GM23248 (cell line): ENCODE results near the gene TXNL4B. TPM values are rescaled to one million over a fixed set of nuclear protein-coding genes. Genes with fewer than 3 reads are reported as not detected.

ENCODE experiments used
- DNase-seq: peaks from one replicate; pipeline ENCODE4 v3.0.0-alpha.2; 2015
- H2AFZ ChIP-seq: fragments of 200-600 bp; sonication (generic); 2 replicates; pipeline ENCODE4 v1.6.1; 2016; ENCODE audit warnings: antibody characterized with exemption
- H3F3A ChIP-seq: fragments of 200-600 bp; sonication (generic); 2 replicates; pipeline ENCODE4 v1.6.1; 2016; ENCODE audit warnings: mild to moderate bottlenecking, antibody characterized with exemption, mixed run types; ENCODE audit not compliant: insufficient read depth
- H3K27ac ChIP-seq: fragments of 200-600 bp; sonication (generic); 2 replicates; pipeline ENCODE4 v1.5.1; 2016; ENCODE audit warnings: mild to moderate bottlenecking
- H3K27me3 ChIP-seq: fragments of 200-600 bp; sonication (generic); replicated peaks from 2 replicates; pipeline ENCODE4 v1.6.1; 2016; ENCODE audit warnings: mild to moderate bottlenecking; ENCODE audit not compliant: insufficient read depth
- H3K36me3 ChIP-seq: fragments of 200-600 bp; sonication (generic); 2 replicates; pipeline ENCODE4 v1.6.1; 2016; ENCODE audit warnings: low read depth, mild to moderate bottlenecking
- H3K4me1 ChIP-seq: fragments of 200-600 bp; sonication (generic); 2 replicates; pipeline ENCODE4 v1.6.1; 2016; ENCODE audit warnings: mild to moderate bottlenecking; ENCODE audit not compliant: insufficient read depth
- H3K4me2 ChIP-seq: fragments of 200-600 bp; sonication (generic); one replicate; pipeline ENCODE4 v1.6.1; 2016; ENCODE audit warnings: mild to moderate bottlenecking; ENCODE audit not compliant: unreplicated experiment
- H3K4me3 ChIP-seq: fragments of 200-600 bp; sonication (generic); 2 replicates; pipeline ENCODE4 v1.5.1; 2016; ENCODE audit warnings: mild to moderate bottlenecking
- H3K79me2 ChIP-seq: fragments of 200-600 bp; sonication (generic); 2 replicates; pipeline ENCODE4 v1.6.1; 2016; ENCODE audit warnings: mild to moderate bottlenecking; ENCODE audit not compliant: insufficient read depth
- H3K9ac ChIP-seq: fragments of 200-600 bp; sonication (generic); 2 replicates; pipeline ENCODE4 v1.6.1; 2016; ENCODE audit warnings: mild to moderate bottlenecking
- H3K9me2 ChIP-seq: fragments of 200-600 bp; sonication (generic); 2 replicates; pipeline ENCODE4 v1.6.1; 2016; ENCODE audit warnings: mixed run types, mild to moderate bottlenecking, moderate library complexity; ENCODE audit not compliant: insufficient read depth
- H3K9me3 ChIP-seq: fragments of 200-600 bp; sonication (generic); one replicate; pipeline ENCODE4 v1.6.1; 2017; ENCODE audit warnings: low read depth
- H4K20me1 ChIP-seq: fragments of 200-600 bp; sonication (generic); 2 replicates; pipeline ENCODE4 v1.6.0; 2016; ENCODE audit not compliant: insufficient read depth
- EZH2 ChIP-seq: fragments of 200-600 bp; sonication (generic); IDR thresholded peaks from 2 replicates; pipeline ENCODE4 v1.6.1; 2018; ENCODE audit warnings: antibody characterized with exemption, mild to moderate bottlenecking; ENCODE audit not compliant: insufficient read depth, poor library complexity, severe bottlenecking
- EZH2phosphoT487 ChIP-seq: fragments of 200-600 bp; sonication (generic); IDR thresholded peaks from 2 replicates; pipeline ENCODE4 v1.6.1; 2018; ENCODE audit warnings: antibody characterized with exemption, moderate library complexity, mild to moderate bottlenecking, low read depth; ENCODE audit not compliant: insufficient read depth
- WGBS, 2 experiments: methylation state at CpG; one replicate each; pipeline ENCODE4 v1.1.6; 2015 to 2017; ENCODE audit warnings: low lambda C conversion rate in 2 of 2, low coverage in 1 of 2; ENCODE audit errors: missing lambda C conversion rate in 2 of 2; 5-methylcytosine and 5-hydroxymethylcytosine counted together
- in situ Hi-C: fragments of 300-500 bp; cut with MboI; formaldehyde crosslinking; loops from 2 replicates; pipeline ENCODE4 v1.15.0; 2020
- polyA plus RNA-seq: library from polyadenylated mRNA; unstranded; fragments of >200 nt; fragmentation: Nextera tagmentation; extraction: Ambion mirVana; gene quantifications from 2 replicates; pipeline ENCODE4 v1.2.1, GENCODE V29; 2016
- total RNA-seq: library from RNA; depleted of rRNA; stranded (reverse); fragments of >200 nt; shearing (Covaris generic); gene quantifications from 2 replicates; pipeline ENCODE4 v1.2.3, GENCODE V29; 2014

TXNL4B gene
- total and polyA plus RNA-seq, 2 experiments from 2014 or later: 6.6 to 9.1 TPM

DNA sequence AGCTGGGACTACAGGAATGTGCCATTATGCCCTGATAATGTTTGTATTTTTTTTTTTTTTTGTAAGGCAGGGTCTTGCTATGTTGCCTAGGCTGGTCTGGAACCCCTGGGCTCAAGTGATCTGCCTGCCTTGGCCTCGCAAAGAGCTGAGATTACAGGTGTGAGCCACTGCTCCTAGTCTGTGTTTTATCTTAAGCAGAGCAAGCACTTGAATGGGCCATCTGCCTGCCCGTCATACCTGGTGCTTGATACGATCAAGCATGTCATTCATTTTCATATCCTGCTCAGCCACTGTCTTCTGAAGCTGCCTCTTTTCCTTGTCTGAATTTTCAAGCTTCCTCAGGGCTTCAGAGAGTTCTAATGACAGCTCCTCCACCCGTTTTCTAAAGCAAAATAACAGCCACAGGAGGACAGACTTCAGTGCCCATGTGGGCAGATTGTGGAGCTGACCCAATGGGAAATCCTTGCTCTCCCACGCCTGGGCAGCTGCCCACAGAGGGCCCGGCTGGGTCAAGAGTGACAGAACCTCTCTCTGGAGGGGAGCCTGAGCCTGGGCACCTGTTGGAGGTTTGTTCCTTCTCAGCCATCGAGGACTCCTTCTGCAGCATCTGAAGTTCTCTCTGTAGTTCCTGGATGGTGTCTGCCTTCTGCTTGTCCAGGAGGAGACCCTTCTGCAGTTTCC, 36.7 kb upstream of the TXNL4B start:
- Histone ChIP-seq H3K27me3 (no peaks in the 10 kb centered on the region), H3K79me2 (no peaks in the 10 kb centered on the region), H3K36me3 (no peaks in the 10 kb centered on the region), H3K27ac (no peak overlapping the region), H3K4me3 (no peak overlapping the region), H4K20me1 (no peaks in the 10 kb centered on the region), H3K9ac (no peak overlapping the region), H3K4me2 (no peak overlapping the region), H3K9me2 (no peaks in the 10 kb centered on the region), H3K4me1 (no peaks in the 10 kb centered on the region), H3K9me3 (no peaks in the 10 kb centered on the region), H2AFZ (no peak overlapping the region), H3F3A (no peaks in the 10 kb centered on the region)
- 67 to 74% methylated on average over 7 of the region's 7 CpGs for WGBS, 2 experiments
- in situ Hi-C loops: loop anchor here (10.0 kb wide), 1 partner anchor 335 kb away; no protein-coding TSS in a partner anchor
- no peak for DNase-seq
- TF ChIP-seq EZH2phosphoT487 (no peak), EZH2 (no peak)

GRCh38 chr16:72128701-72129100, 35.3 kb upstream of the TXNL4B start:
- in situ Hi-C loops: loop anchor here (10.0 kb wide), 1 partner anchor 336 kb away; no protein-coding TSS in a partner anchor
- TF ChIP-seq EZH2phosphoT487 (no peak), EZH2 (no peak)
- 86 to 87% methylated on average over 9 of the region's 9 CpGs for WGBS, 2 experiments

DNA sequence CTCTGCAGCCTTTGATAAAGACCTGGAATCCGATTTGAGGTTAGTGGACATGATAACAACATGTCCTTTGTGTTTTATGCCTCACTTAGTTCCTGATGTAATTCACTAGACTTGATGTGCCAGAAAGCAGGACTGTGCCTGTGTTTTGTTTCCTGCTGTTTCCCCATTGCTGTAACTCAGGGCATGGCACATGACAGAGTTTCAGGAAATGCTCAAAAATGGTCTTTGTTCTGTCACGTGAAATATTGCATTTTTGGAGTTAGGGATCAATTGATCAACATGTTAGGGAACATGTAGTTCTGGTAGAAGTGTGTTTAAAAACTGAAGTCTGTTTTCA, 33.0 kb upstream of the TXNL4B start:
- no peak overlapping the region for H3K4me2 ChIP-seq
- no peak overlapping the region for H3K9ac ChIP-seq
- H3K4me1 ChIP-seq: no peaks in the 10 kb centered on the region
- H3K27me3 ChIP-seq: no peaks in the 10 kb centered on the region
- no peaks in the 10 kb centered on the region for H3K9me2 ChIP-seq
- WGBS, 2 experiments: 56 to 60% methylated on average over 2 of the region's 2 CpGs
- no peak overlapping the region for H3K4me3 ChIP-seq
- no peak overlapping the region for H2AFZ ChIP-seq
- H3K79me2 ChIP-seq: no peaks in the 10 kb centered on the region
- in situ Hi-C loops: loop anchor here (10.0 kb wide), 1 partner anchor 338 kb away; no protein-coding TSS in a partner anchor
- DNase-seq: no peak
- H3K9me3 ChIP-seq: no peaks in the 10 kb centered on the region
- TF ChIP-seq EZH2: no peak
- no peak for TF ChIP-seq EZH2phosphoT487
- no peak overlapping the region for H3K27ac ChIP-seq
- H4K20me1 ChIP-seq: no peaks in the 10 kb centered on the region
- H3K36me3 ChIP-seq: no peaks in the 10 kb centered on the region
- no peaks in the 10 kb centered on the region for H3F3A ChIP-seq

More at GRCh38 chr16:72128701-72129100, 35.3 kb upstream of the TXNL4B start:
- Histone ChIP-seq H4K20me1 (no peaks in the 10 kb centered on the region), H3K9ac (no peak overlapping the region), H3K27me3 (no peaks in the 10 kb centered on the region), H3F3A (no peaks in the 10 kb centered on the region), H3K9me2 (no peaks in the 10 kb centered on the region), H3K4me2 (no peak overlapping the region), H2AFZ (no peak overlapping the region), H3K79me2 (no peaks in the 10 kb centered on the region), H3K36me3 (no peaks in the 10 kb centered on the region), H3K4me1 (no peaks in the 10 kb centered on the region), H3K9me3 (no peaks in the 10 kb centered on the region), H3K27ac (no peak overlapping the region), H3K4me3 (no peak overlapping the region)
- no peak for DNase-seq

- no peak overlapping the region for H3K27ac ChIP-seq
- no peaks in the 10 kb centered on the region for H3K9me2 ChIP-seq
- H3K9me3 ChIP-seq: no peaks in the 10 kb centered on the region
- TF ChIP-seq EZH2: no peak
- TF ChIP-seq EZH2phosphoT487: no peak
- H3K27me3 ChIP-seq: no peaks in the 10 kb centered on the region
- in situ Hi-C loops: loop anchor here (10.0 kb wide), 1 partner anchor 339 kb away; no protein-coding TSS in a partner anchor
- no peak overlapping the region for H3K4me2 ChIP-seq
- H3F3A ChIP-seq: no peaks in the 10 kb centered on the region
- DNase-seq: no peak
- no peaks in the 10 kb centered on the region for H3K4me1 ChIP-seq
- no peak overlapping the region for H3K4me3 ChIP-seq
- WGBS, 2 experiments: 80% methylated on average over 9 of the region's 9 CpGs
- no peaks in the 10 kb centered on the region for H3K36me3 ChIP-seq
- H4K20me1 ChIP-seq: no peaks in the 10 kb centered on the region
- H2AFZ ChIP-seq: no peak overlapping the region
- no peaks in the 10 kb centered on the region for H3K79me2 ChIP-seq
- H3K9ac ChIP-seq: no peak overlapping the region
Observed at GRCh38 chr16:72125635-72126428, 32.4 kb upstream of the TXNL4B start.
